Measurements from ENCODE around the gene DYSF. TPM values are rescaled to one million over a fixed set of nuclear protein-coding genes. Genes with fewer than 3 reads are reported as not detected.

Gene DYSF
- total RNA-seq, 1 experiment from 2014 or later = 5.5 TPM

DNA sequence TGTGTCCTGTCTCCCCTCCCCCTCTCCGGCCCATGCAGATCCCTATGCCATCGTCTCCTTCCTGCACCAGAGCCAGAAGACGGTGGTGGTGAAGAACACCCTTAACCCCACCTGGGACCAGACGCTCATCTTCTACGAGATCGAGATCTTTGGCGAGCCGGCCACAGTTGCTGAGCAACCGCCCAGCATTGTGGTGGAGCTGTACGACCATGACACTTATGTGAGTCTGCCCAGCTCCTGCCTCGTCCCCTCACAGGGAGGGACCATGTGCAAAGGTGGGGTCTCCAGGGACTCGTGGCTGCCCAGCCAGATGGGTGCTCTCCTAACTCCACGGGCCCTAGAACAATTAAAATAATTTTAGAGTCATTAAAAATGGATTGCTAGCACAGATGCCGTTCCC, 145.2 kb downstream of the DYSF start:
- no peak overlapping the region for H4K8ac ChIP-seq (replicated peaks; ENCODE audit: insufficient read length, low read depth, low read length)
- no peak overlapping the region for H3K4ac ChIP-seq (ENCODE audit: low read depth, low read length)
- no peaks in the 10 kb centered on the region for H3K9me3 ChIP-seq (ENCODE audit: control insufficient read depth, low read depth, low read length)
- no peaks in the 10 kb centered on the region; the same call in none of the 2 replicates for H3K27me3 Mint-ChIP-seq (ENCODE audit: low read depth)
- H3K4me3 Mint-ChIP-seq = no peak overlapping the region; a peak in 1 of 5 replicates
- no peak overlapping the region for H2BK5ac ChIP-seq (ENCODE audit: insufficient read length, low read length)
- no peaks in the 10 kb centered on the region for H3K9me3 Mint-ChIP-seq
- peak overlapping the region in 1 of 3 experiments; percentile 90; a peak in 1 of 7 replicates for H3K27ac Mint-ChIP-seq
- no peak for DNase-seq
- H3K4me1 Mint-ChIP-seq = peaks cover 6 to 13% of the 10 kb centered on the region in 2 experiments
- WGBS (ENCODE audit: extremely low coverage, insufficient read length, low lambda C conversion rate) = no CpG with 5 or more reads among the region's 14 CpGs
- TF ChIP-seq, protein P1, sequence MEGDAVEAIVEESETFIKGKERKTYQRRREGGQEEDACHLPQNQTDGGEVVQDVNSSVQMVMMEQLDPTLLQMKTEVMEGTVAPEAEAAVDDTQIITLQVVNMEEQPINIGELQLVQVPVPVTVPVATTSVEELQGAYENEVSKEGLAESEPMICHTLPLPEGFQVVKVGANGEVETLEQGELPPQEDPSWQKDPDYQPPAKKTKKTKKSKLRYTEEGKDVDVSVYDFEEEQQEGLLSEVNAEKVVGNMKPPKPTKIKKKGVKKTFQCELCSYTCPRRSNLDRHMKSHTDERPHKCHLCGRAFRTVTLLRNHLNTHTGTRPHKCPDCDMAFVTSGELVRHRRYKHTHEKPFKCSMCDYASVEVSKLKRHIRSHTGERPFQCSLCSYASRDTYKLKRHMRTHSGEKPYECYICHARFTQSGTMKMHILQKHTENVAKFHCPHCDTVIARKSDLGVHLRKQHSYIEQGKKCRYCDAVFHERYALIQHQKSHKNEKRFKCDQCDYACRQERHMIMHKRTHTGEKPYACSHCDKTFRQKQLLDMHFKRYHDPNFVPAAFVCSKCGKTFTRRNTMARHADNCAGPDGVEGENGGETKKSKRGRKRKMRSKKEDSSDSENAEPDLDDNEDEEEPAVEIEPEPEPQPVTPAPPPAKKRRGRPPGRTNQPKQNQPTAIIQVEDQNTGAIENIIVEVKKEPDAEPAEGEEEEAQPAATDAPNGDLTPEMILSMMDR (conservative IDR thresholded peaks at IDR 0.05) = no peak
- H2AK5ac ChIP-seq (ENCODE audit: insufficient read length, low read length) = no peak overlapping the region
- H3K4me1 ChIP-seq (ENCODE audit: insufficient read depth, low read length) = no peaks in the 10 kb centered on the region
- H2BK120ac ChIP-seq (ENCODE audit: low read depth, low read length, poor library complexity, severe bottlenecking) = no peak overlapping the region
- no peak overlapping the region for H2BK15ac ChIP-seq (ENCODE audit: low read depth, low read length)
- H4K5ac ChIP-seq (ENCODE audit: insufficient read length, low read depth, low read length) = no peak overlapping the region
- no peaks in the 10 kb centered on the region for H3K23me2 ChIP-seq (ENCODE audit: insufficient read length, low read depth, low read length, poor library complexity, severe bottlenecking)
- H2BK20ac ChIP-seq (ENCODE audit: low read depth, low read length, poor library complexity, severe bottlenecking) = no peak overlapping the region
- H2AFZ ChIP-seq (ENCODE audit: low read length) = no peak overlapping the region
- H3K27me3 ChIP-seq (ENCODE audit: insufficient read depth, low read length) = no peaks in the 10 kb centered on the region
- no peak overlapping the region for H3T11ph ChIP-seq (ENCODE audit: low read length)
- H2BK12ac ChIP-seq (ENCODE audit: insufficient read length, low read depth, low read length) = no peak overlapping the region
- H3K36me3 Mint-ChIP-seq (ENCODE audit: insufficient read depth in 1 of 3, low read depth in 3 of 3) = peaks cover 0 to 2% (median 0%) of the 10 kb centered on the region in 3 experiments; a peak in 1 of 7 replicates
- no peak overlapping the region for H3K27ac ChIP-seq (ENCODE audit: insufficient read length, low read depth, low read length)
- H3K56ac ChIP-seq (ENCODE audit: insufficient read length, low read depth, low read length) = no peak overlapping the region
- H3K18ac ChIP-seq (ENCODE audit: insufficient read length, low read depth, low read length) = no peak overlapping the region
- H3K9ac ChIP-seq (ENCODE audit: extremely low read depth, insufficient read length, low read length) = no peak overlapping the region
- H4K91ac ChIP-seq (ENCODE audit: insufficient read length, low read depth, low read length) = no peak overlapping the region
- H3K4me2 ChIP-seq (ENCODE audit: insufficient read depth, insufficient read length, low read length) = no peak overlapping the region
- no peak overlapping the region for H3K14ac ChIP-seq (ENCODE audit: insufficient read depth, low read length)
- H3K23ac ChIP-seq (ENCODE audit: insufficient read length, low read depth, low read length) = no peak overlapping the region
- H3K79me2 ChIP-seq (ENCODE audit: insufficient read depth, low read length) = no peaks in the 10 kb centered on the region
- no peaks in the 10 kb centered on the region for H4K20me1 ChIP-seq (ENCODE audit: control insufficient read depth, insufficient read depth, insufficient read length)
- H3K79me1 ChIP-seq (ENCODE audit: insufficient read depth, low read depth, low read length, poor library complexity, severe bottlenecking) = no peaks in the 10 kb centered on the region

All from H9 (cell line).